AG04449 (cell line): ENCODE data around the gene ZNF14.
"Not testable (repeated sequence)": the region's sequence is repeated elsewhere in the genome, so short reads cannot be mapped to it uniquely, and the experiment has no call there.

Experiments
- CTCF ChIA-PET: fragments of 350-600 bp; formaldehyde crosslinking; extraction: SDS; loops from one replicate; lab custom pipeline; 2021; ENCODE audit warnings: antibody characterized with exemption; lab: Yijun Ruan, JAX
- POLR2A ChIA-PET: fragments of 400-600, 350-600 bp; formaldehyde crosslinking; extraction: SDS; loops from one replicate; lab custom pipeline; 2020; ENCODE audit warnings: antibody characterized with exemption, inconsistent platforms; lab: Yijun Ruan, JAX
- DNase-seq: peaks from one replicate; pipeline ENCODE4 v3.0.0-alpha.2; 2010; ENCODE audit warnings: low read depth, low spot score
- H3K4me3 ChIP-seq: 2 replicates; pipeline ENCODE4 v1.5.1; 2011; ENCODE audit warnings: low read depth, mild to moderate bottlenecking, control low read depth, low read length
- TF ChIP-seq, protein P1 (sequence below): IDR thresholded peaks from one replicate; pipeline ENCODE4 v1.5.1; 2011; ENCODE audit warnings: mild to moderate bottlenecking, moderate library complexity, low read length, control low read depth, inconsistent platforms; ENCODE audit not compliant: insufficient read depth; ENCODE audit errors: missing control alignments

Gene ZNF14

DNA sequence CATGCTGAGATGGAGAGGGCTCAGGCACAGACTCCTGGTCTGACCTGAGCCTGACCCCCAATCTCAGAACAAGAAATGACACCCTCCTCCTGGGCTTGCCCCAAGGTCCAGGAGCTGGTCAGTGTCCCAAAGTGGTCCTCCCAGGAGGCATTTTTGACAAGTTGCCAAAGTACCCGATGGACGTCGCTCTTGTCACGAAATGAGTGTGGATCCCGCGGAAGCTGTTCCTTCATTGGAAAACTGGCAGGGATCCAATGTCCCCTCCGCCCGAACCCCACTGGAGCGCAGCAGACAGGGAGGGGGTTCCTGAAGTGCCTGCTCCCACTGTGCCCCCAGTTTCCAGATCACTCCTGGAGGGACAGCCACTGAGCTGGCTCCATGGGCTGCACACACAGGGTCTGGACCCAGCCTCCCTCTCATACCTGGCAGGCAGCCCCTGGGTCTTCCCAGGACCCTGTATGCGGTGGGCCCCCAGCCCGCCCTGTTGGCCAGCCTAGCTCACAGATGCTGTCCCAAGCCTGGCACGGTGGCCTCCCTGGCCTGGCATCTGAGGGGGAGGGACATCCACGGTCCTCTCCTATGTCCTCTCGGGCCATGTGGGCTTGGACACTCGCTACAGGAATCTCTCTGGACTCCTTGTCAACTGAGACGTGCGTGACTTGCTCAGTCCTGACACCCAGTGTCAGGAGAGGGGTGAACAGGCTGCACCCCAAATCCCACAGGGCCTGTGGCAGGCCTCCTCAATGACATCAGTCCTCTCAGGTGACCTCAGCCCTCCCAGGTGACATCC lies 12.8 kb upstream of the ZNF14 start:
- no peak overlapping the region for H3K4me3 ChIP-seq
- ChIA-PET POLR2A (no interaction called here), CTCF (no interaction called here)
- DNase-seq: no peak
- TF ChIP-seq, protein P1, sequence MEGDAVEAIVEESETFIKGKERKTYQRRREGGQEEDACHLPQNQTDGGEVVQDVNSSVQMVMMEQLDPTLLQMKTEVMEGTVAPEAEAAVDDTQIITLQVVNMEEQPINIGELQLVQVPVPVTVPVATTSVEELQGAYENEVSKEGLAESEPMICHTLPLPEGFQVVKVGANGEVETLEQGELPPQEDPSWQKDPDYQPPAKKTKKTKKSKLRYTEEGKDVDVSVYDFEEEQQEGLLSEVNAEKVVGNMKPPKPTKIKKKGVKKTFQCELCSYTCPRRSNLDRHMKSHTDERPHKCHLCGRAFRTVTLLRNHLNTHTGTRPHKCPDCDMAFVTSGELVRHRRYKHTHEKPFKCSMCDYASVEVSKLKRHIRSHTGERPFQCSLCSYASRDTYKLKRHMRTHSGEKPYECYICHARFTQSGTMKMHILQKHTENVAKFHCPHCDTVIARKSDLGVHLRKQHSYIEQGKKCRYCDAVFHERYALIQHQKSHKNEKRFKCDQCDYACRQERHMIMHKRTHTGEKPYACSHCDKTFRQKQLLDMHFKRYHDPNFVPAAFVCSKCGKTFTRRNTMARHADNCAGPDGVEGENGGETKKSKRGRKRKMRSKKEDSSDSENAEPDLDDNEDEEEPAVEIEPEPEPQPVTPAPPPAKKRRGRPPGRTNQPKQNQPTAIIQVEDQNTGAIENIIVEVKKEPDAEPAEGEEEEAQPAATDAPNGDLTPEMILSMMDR: no peak

DNA sequence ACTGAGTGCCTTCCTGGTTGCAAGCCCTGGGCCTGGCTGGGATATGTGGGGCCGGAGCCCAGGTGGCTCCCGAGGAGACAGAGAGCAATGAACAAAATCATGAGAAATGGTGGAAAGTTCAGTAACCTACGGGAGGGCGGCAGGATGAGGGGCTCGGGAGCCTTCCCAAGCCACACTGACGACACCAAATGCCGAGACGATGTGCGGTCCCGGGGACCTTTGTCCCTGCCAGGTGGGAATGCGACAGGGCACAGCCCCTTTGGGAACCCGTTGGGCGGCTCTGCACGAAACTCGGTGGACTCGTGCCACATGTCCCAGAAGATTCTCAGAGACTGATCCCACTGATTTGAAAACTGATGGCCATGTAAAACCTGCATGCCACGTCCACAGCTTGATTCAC lies 11.7 kb upstream of the ZNF14 start:
- ChIA-PET CTCF (no interaction called here), POLR2A (interaction anchor here (0.8 kb wide), 1 partner anchor 12 kb away, joined by 3 read pairs; the partner anchor contains the start of gene ZNF14)
- no peak overlapping the region for H3K4me3 ChIP-seq
- TF ChIP-seq, protein P1: no peak
- DNase-seq: no peak

DNA sequence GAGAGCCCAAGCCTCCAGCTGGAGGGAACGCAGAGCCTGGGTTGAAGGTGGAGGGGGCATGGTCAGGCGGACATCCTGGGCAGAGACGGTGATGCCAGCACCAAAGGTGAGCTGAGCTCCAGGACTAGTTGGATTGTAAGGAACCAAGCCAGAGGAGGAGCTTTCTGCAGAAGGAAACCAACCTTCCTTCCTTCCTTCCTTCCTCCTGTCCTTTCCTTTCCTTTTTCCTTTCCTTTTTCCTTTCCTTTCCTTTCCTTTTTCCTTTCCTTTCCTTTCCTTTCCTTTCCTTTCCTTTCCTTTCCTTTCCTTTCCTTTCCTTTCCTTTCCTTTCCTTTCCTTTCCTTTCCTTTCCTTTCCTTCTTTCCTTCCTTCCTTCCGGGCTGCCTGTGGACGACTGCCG lies 11.0 kb upstream of the ZNF14 start:
- H3K4me3 ChIP-seq, CTCF ChIA-PET, DNase-seq, POLR2A ChIA-PET: not testable (repeated sequence)

DNA sequence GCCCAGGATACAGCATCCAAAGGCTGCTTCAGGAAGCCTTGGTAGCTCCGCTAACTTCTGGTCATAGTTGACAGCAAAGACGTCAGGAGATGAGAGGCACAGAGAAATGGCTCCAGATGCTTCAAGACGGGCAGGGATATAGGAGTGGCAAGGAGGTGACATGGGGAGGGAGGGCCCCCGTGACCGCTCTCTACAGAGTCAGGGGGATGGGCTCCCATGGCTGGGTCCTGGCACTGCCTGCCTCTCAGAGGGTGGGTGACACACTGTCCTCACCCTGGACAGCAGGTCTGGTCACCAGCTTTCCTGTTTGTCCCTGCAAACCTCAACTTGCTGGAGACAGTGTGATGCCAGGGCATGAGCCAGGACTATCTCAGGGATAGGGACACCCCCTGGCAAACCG lies 10.3 kb upstream of the ZNF14 start:
- ChIA-PET CTCF (no interaction called here), POLR2A (no interaction called here)
- TF ChIP-seq, protein P1: no peak
- no peak for DNase-seq
- no peak overlapping the region for H3K4me3 ChIP-seq

DNA sequence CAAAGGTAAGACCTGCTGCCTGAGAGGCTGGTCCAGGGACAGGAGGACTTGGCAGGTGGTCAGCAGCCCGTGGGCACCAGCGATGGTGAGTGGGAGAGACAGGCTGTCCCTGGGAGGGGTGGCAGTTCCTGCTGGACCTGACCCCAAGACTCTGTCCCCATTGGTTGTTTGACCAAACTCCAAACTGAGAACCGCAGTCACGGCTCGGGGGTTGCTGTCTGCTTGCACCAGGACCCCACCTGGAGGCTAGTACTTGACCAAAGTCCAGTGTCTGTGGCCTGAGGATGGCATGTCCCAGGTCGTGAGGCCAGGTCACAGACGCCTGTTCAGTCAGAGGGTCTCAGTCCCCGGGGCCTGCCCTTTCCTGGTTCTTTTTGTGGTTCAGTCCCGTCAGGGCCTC lies 9.9 kb upstream of the ZNF14 start:
- no peak for DNase-seq
- CTCF ChIA-PET: no interaction called here
- POLR2A ChIA-PET: no interaction called here
- TF ChIP-seq, protein P1: no peak
- H3K4me3 ChIP-seq: no peak overlapping the region

DNA sequence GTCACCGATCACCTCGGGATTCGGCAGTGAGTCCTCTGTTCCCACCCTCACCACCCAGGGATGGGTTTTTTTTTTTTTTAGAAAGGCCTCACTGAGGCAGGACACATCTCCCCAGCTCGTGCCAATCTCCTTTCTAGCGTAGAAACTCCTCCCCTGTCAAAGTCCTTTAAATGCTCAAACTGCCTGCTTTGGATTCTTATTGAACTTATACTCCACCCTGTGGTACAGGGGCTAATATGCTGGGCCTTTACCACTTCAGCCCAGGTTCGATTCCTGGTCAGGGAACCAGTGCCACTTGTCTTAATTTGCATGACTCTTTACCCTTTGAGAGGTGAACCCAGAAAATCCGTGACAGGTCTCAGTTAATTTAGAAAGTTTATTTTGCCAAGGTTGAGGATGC lies 8.3 kb upstream of the ZNF14 start:
- ChIA-PET CTCF (no interaction called here), POLR2A (no interaction called here)
- TF ChIP-seq, protein P1: no peak
- no peak overlapping the region for H3K4me3 ChIP-seq
- DNase-seq: no peak

DNA sequence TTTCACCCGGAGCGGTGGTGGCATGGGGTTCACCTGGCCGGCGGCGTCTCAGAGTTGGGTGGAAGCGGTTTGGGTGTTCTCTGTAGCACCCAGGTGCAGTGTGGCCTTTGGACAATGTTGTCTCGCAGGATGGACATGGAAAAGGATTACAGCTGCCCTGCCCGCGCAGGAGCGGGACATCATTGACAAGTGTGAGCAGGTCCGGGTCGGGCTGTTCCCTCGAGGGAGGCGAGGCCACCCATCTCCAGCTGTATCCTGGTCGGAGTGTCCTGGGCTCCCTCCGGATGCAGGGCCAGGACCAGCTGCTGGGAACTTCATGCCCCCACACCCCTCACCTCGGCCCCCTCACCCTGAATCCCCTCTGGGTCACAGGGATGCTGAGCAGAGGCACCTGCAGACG lies 7.8 kb upstream of the ZNF14 start:
- ChIA-PET POLR2A (no interaction called here), CTCF (no interaction called here)
- TF ChIP-seq, protein P1: no peak
- no peak for DNase-seq
- no peak overlapping the region for H3K4me3 ChIP-seq
